Loucy (cell line): ENCODE data around the gene AIM2.

ENCODE experiments used
- H2AFZ ChIP-seq: fragments of 200-600 bp; sonication (generic); 2 replicates; pipeline ENCODE4 v1.6.0; 2016; ENCODE audit warnings: antibody characterized with exemption, mild to moderate bottlenecking, low read length, moderate library complexity
- H3F3A ChIP-seq: fragments of 200-600 bp; 2 replicates; pipeline ENCODE4 v1.6.0; 2016; ENCODE audit warnings: antibody characterized with exemption, low read depth, mild to moderate bottlenecking
- H3K27me3 ChIP-seq: fragments of 200-600 bp; sonication (generic); 2 replicates; pipeline ENCODE4 v1.6.1; 2014; ENCODE audit warnings: low read length, mild to moderate bottlenecking; ENCODE audit not compliant: insufficient read depth, poor library complexity, severe bottlenecking
- H3K36me3 ChIP-seq: fragments of 200-600 bp; sonication (generic); 2 replicates; pipeline ENCODE4 v1.6.1; 2016; ENCODE audit warnings: low read length; ENCODE audit not compliant: insufficient read depth
- H3K4me1 ChIP-seq: fragments of 200-600 bp; sonication (generic); 2 replicates; pipeline ENCODE4 v1.5.1; 2014; ENCODE audit warnings: low read length, mild to moderate bottlenecking; ENCODE audit not compliant: insufficient read depth, poor library complexity, severe bottlenecking
- H3K4me2 ChIP-seq: fragments of 200-600 bp; sonication (generic); 2 replicates; pipeline ENCODE4 v1.6.0; 2014; ENCODE audit warnings: antibody characterized with exemption, low read length, low read depth, mild to moderate bottlenecking; ENCODE audit not compliant: poor library complexity, severe bottlenecking
- H3K4me3 ChIP-seq: fragments of 200-600 bp; sonication (generic); 2 replicates; pipeline ENCODE4 v1.5.1; 2014; ENCODE audit warnings: low read length, mild to moderate bottlenecking, mixed read lengths; ENCODE audit not compliant: poor library complexity, severe bottlenecking
- H3K79me2 ChIP-seq: fragments of 200-600 bp; sonication (generic); 2 replicates; pipeline ENCODE4 v1.6.1; 2014; ENCODE audit warnings: low read length; ENCODE audit not compliant: insufficient read depth
- H3K9ac ChIP-seq: fragments of 200-600 bp; sonication (generic); 2 replicates; pipeline ENCODE4 v1.6.0; 2014; ENCODE audit warnings: mild to moderate bottlenecking, low read depth, low read length, moderate library complexity; ENCODE audit not compliant: poor library complexity, severe bottlenecking
- H3K9me2 ChIP-seq: fragments of 200-600 bp; sonication (generic); replicated peaks from 2 replicates; pipeline ENCODE4 v1.6.1; 2016; ENCODE audit warnings: low read depth, low read length, mixed read lengths
- H3K9me3 ChIP-seq: fragments of 200-600 bp; sonication (generic); 2 replicates; pipeline ENCODE4 v1.6.1; 2014; ENCODE audit warnings: mild to moderate bottlenecking, antibody characterized with exemption, low read length, low read depth; ENCODE audit not compliant: insufficient read depth
- H4K20me1 ChIP-seq: fragments of 200-600 bp; sonication (generic); 2 replicates; pipeline ENCODE4 v1.6.0; 2014; ENCODE audit warnings: antibody characterized with exemption, low read length, mild to moderate bottlenecking; ENCODE audit not compliant: insufficient read depth, poor library complexity, severe bottlenecking
- EZH2phosphoT487 ChIP-seq: fragments of 200-600 bp; IDR thresholded peaks from 2 replicates; pipeline ENCODE4 v1.6.1; 2018; ENCODE audit warnings: antibody characterized with exemption, mild to moderate bottlenecking, moderate library complexity, borderline replicate concordance
- TF ChIP-seq, protein P1 (sequence below): fragments of 200-600 bp; sonication (generic); conservative IDR thresholded peaks from 2 replicates; pipeline ENCODE4 v1.5.1; 2014; ENCODE audit warnings: mild to moderate bottlenecking, antibody characterized with exemption, low read length

The AIM2 gene

DNA sequence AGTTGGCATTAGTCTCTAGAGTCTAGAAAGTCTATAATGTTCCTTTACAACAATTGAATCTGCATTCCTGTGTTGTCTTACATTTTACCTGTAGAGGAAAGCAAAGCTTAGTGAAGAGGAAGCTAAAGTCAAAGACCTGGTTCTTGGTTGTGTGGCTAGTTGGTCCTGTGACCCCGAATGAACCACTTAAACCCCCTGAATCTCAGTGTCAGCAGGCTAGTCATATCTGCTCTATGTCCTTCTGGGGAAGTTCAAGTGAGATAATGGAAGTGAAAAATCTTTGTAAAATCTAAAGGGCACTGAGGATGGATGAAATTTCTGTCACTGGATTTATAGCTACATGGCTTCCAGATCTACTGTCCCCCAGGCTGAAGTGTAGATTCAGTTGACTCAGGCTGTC is 24.0 kb upstream of the AIM2 start:
- Histone ChIP-seq H4K20me1 (no peaks in the 10 kb centered on the region), H3K4me1 (no peaks in the 10 kb centered on the region), H2AFZ (no peak overlapping the region), H3K36me3 (no peaks in the 10 kb centered on the region), H3K4me2 (no peak overlapping the region), H3K79me2 (no peaks in the 10 kb centered on the region), H3F3A (no peaks in the 10 kb centered on the region), H3K9me2 (no peaks in the 10 kb centered on the region), H3K9me3 (no peaks in the 10 kb centered on the region), H3K4me3 (no peak overlapping the region), H3K27me3 (no peaks in the 10 kb centered on the region), H3K9ac (no peak overlapping the region)
- TF ChIP-seq, protein P1, sequence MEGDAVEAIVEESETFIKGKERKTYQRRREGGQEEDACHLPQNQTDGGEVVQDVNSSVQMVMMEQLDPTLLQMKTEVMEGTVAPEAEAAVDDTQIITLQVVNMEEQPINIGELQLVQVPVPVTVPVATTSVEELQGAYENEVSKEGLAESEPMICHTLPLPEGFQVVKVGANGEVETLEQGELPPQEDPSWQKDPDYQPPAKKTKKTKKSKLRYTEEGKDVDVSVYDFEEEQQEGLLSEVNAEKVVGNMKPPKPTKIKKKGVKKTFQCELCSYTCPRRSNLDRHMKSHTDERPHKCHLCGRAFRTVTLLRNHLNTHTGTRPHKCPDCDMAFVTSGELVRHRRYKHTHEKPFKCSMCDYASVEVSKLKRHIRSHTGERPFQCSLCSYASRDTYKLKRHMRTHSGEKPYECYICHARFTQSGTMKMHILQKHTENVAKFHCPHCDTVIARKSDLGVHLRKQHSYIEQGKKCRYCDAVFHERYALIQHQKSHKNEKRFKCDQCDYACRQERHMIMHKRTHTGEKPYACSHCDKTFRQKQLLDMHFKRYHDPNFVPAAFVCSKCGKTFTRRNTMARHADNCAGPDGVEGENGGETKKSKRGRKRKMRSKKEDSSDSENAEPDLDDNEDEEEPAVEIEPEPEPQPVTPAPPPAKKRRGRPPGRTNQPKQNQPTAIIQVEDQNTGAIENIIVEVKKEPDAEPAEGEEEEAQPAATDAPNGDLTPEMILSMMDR: no peak

DNA sequence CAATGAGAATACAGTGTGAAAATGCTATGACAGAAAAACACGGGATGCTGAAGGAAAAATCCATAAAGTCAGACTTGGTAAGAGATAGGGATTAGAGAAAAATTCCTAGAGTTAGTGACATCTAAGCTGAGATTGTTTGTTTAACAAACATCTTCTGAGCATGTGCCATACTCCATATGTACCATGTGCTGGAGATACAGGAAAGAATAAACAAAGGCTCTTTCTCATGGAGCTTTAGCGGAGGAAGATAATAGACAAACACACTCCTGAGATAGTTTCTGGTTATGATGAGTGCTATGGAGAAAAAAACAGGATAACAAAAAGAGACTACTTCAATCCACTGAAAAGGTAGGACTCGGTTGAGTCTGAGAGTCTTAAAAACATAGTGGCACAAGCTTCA is 22.0 kb upstream of the AIM2 start:
- Histone ChIP-seq H3K27me3 (no peaks in the 10 kb centered on the region), H3K4me3 (no peak overlapping the region), H3K9me3 (no peaks in the 10 kb centered on the region), H3K4me1 (no peaks in the 10 kb centered on the region), H3K79me2 (no peaks in the 10 kb centered on the region), H3K9ac (no peak overlapping the region), H3K9me2 (no peaks in the 10 kb centered on the region), H3K36me3 (no peaks in the 10 kb centered on the region), H3K4me2 (no peak overlapping the region), H2AFZ (no peak overlapping the region), H3F3A (no peaks in the 10 kb centered on the region), H4K20me1 (no peaks in the 10 kb centered on the region)
- TF ChIP-seq, protein P1: no peak
- TF ChIP-seq EZH2phosphoT487: no peak

DNA sequence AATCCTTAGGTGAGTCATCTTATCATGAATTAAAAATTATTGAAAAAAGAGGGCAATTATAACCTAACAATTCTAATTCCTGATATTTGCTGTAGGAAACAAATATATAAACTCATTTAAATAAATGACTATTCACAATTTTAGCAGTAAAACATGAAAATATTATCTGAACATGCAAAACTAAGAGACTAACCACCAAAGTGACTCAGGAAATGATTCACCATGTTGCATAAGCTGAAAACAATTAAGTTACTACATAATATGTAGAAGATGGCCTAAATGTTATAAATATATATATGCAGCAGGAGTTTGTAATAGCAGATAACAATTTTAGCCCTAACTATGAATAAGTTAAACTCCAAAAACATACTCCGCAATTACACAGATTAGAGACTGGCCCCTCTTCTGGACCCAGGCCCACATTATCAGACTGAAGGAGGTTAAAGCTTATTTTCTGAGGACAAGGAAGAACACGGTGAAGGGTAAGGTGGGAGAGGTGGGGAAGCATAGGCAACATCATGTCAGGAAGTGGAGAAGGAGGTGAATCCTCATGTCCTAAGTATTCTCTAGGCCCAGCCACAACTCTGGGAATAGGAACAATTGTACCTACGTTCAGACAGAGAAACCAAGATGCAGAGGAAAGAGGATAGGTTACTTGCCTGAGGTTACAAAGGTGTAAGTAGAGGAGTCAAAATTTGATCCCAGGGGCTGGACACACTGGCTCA is 15.6 kb upstream of the AIM2 start:
- Histone ChIP-seq H3K4me2 (peak overlapping the region; percentile 55), H3K9ac (peak overlapping the region; percentile 29), H2AFZ (peak overlapping the region; percentile 58; the same call in 1 of the 2 replicates)

More for the DNA sequence above, 15.6 kb upstream of the AIM2 start:
- peaks cover 37% of the 10 kb centered on the region for H3K4me1 ChIP-seq
- TF ChIP-seq EZH2phosphoT487: no peak
- TF ChIP-seq, protein P1: no peak
- no peaks in the 10 kb centered on the region for H3K27me3 ChIP-seq
- no peaks in the 10 kb centered on the region for H3K79me2 ChIP-seq
- no peaks in the 10 kb centered on the region for H3K36me3 ChIP-seq
- no peaks in the 10 kb centered on the region for H3K9me2 ChIP-seq
- H4K20me1 ChIP-seq: no peaks in the 10 kb centered on the region
- H3F3A ChIP-seq: 0 out of 2 replicates have a peak, but pooled peaks cover 4% of the 10 kb centered on the region
- H3K9me3 ChIP-seq: no peaks in the 10 kb centered on the region
- peak overlapping the region; percentile 36 for H3K4me3 ChIP-seq
